IMR-90 (cell line): ENCODE measurements around the gene DCST2. TPM values are rescaled to one million over a fixed set of nuclear protein-coding genes. Genes with fewer than 3 reads are reported as not detected.

ENCODE experiments used
- ATAC-seq: fragments of 200-7000 bp; cut with Tn5 transposase; 2 replicates; pipeline ENCODE4 v1.9.1; 2020; ENCODE audit warnings: low read depth, mild to moderate bottlenecking, moderate library complexity
- Bru-seq: library from RNA; stranded (reverse); fragments of 400-500 nt; gene quantifications from one replicate; lab custom pipeline; 2021; lab: Mats Ljungman, UMichigan
- BruChase-seq, 2 experiments: library from RNA; stranded (reverse); fragments of 400-500 nt; gene quantifications; one replicate each; lab custom pipeline; 2021; lab: Mats Ljungman, UMichigan
- BruUV-seq: library from RNA; stranded (reverse); fragments of 400-500 nt; replicated peaks from 2 replicates; lab custom pipeline; 2021; lab: Mats Ljungman, UMichigan
- CTCF ChIA-PET: fragments of 300-600 bp; formaldehyde crosslinking; extraction: SDS; loops from one replicate; lab custom pipeline; 2021; ENCODE audit warnings: antibody characterized with exemption; lab: Yijun Ruan, JAX
- POLR2A ChIA-PET: fragments of 300-600 bp; sonication (Branson Sonifier 250); formaldehyde crosslinking; loops from one replicate; lab custom pipeline; 2022; ENCODE audit warnings: antibody characterized with exemption; ENCODE audit not compliant: unreplicated experiment; lab: Charles Lee
- DNase-seq: peaks from one replicate; pipeline ENCODE4 v3.0.0; 2013
- H2AFZ ChIP-seq: replicated peaks from 2 replicates; pipeline ENCODE3; 2013; ENCODE audit warnings: low read length, mild to moderate bottlenecking; ENCODE audit not compliant: poor library complexity
- H2AK5ac ChIP-seq: 2 replicates; pipeline ENCODE4 v1.6.1; 2013; ENCODE audit warnings: low read depth, low read length, inconsistent platforms
- H2AK9ac ChIP-seq: replicated peaks from 2 replicates; pipeline ENCODE3; 2013; ENCODE audit warnings: mild to moderate bottlenecking, low read depth, low read length, moderate library complexity; ENCODE audit not compliant: poor library complexity
- H2BK120ac ChIP-seq: 2 replicates; pipeline ENCODE4 v1.6.1; 2013; ENCODE audit warnings: low read depth, low read length, inconsistent platforms
- H2BK15ac ChIP-seq: 3 replicates; pipeline ENCODE4 v1.6.1; 2013; ENCODE audit warnings: low read depth, low read length, inconsistent platforms
- H2BK20ac ChIP-seq: 2 replicates; pipeline ENCODE4 v1.6.1; 2013; ENCODE audit warnings: low read depth, mild to moderate bottlenecking, inconsistent platforms, low read length, moderate library complexity
- H2BK5ac ChIP-seq: 2 replicates; pipeline ENCODE4 v1.6.1; 2013; ENCODE audit warnings: mild to moderate bottlenecking, low read depth, low read length, inconsistent platforms; ENCODE audit not compliant: poor library complexity, severe bottlenecking
- H3K14ac ChIP-seq: replicated peaks from 2 replicates; pipeline ENCODE4 v1.6.1; 2013; ENCODE audit warnings: low read depth, low read length, inconsistent platforms
- H3K18ac ChIP-seq: 2 replicates; pipeline ENCODE4 v1.6.1; 2013; ENCODE audit warnings: low read depth, low read length, control low read depth
- H3K23ac ChIP-seq: 2 replicates; pipeline ENCODE4 v1.6.1; 2013; ENCODE audit warnings: low read depth, low read length, inconsistent platforms
- H3K27ac ChIP-seq: 2 replicates; pipeline ENCODE4 v1.5.1; 2013; ENCODE audit warnings: mild to moderate bottlenecking, control low read depth, low read length; ENCODE audit not compliant: insufficient read depth
- H3K27me3 ChIP-seq: 2 replicates; pipeline ENCODE4 v1.6.1; 2013; ENCODE audit warnings: low read length; ENCODE audit not compliant: control insufficient read depth, insufficient read depth
- H3K36me3 ChIP-seq: 2 replicates; pipeline ENCODE4 v1.6.1; 2013; ENCODE audit warnings: low read length, mixed read lengths; ENCODE audit not compliant: control insufficient read depth, insufficient read depth
- H3K4ac ChIP-seq: 2 replicates; pipeline ENCODE4 v1.6.1; 2013; ENCODE audit warnings: low read depth, low read length, inconsistent platforms
- H3K4me1 ChIP-seq: 2 replicates; pipeline ENCODE4 v1.6.1; 2013; ENCODE audit warnings: low read length, mixed read lengths; ENCODE audit not compliant: control insufficient read depth, insufficient read depth
- H3K4me2 ChIP-seq: 2 replicates; pipeline ENCODE4 v1.6.1; 2013; ENCODE audit warnings: low read depth, mild to moderate bottlenecking, control low read depth, low read length, moderate library complexity
- H3K4me3 ChIP-seq: 2 replicates; pipeline ENCODE4 v1.5.1; 2013; ENCODE audit warnings: low read depth, mild to moderate bottlenecking, control low read depth, low read length, moderate library complexity; ENCODE audit not compliant: insufficient read depth
- H3K56ac ChIP-seq: 2 replicates; pipeline ENCODE4 v1.6.1; 2013; ENCODE audit warnings: low read length, inconsistent platforms; ENCODE audit not compliant: insufficient read depth; ENCODE audit errors: extremely low read depth
- H3K79me1 ChIP-seq, 2 experiments: 2 replicates each; pipeline ENCODE4 v1.6.1; 2013; ENCODE audit warnings: low read length in 2 of 2, inconsistent platforms in 1 of 2, low read depth in 1 of 2
- H3K9ac ChIP-seq: 2 replicates; pipeline ENCODE4 v1.6.1; 2013; ENCODE audit warnings: low read depth, low read length, control low read depth
- H3K9me1 ChIP-seq: 2 replicates; pipeline ENCODE4 v1.6.1; 2013; ENCODE audit warnings: low read length, inconsistent platforms; ENCODE audit not compliant: insufficient read depth
- H3K9me3 ChIP-seq: 2 replicates; pipeline ENCODE4 v1.6.1; 2013; ENCODE audit warnings: low read length; ENCODE audit not compliant: control insufficient read depth, insufficient read depth
- H4K20me1 ChIP-seq: 2 replicates; pipeline ENCODE4 v1.6.1; 2013; ENCODE audit warnings: low read length, inconsistent platforms; ENCODE audit not compliant: insufficient read depth
- H4K5ac ChIP-seq: 2 replicates; pipeline ENCODE4 v1.6.1; 2013; ENCODE audit warnings: mild to moderate bottlenecking, low read depth, low read length, control low read depth
- H4K8ac ChIP-seq, 2 experiments: 2 replicates each; pipeline ENCODE4 v1.6.1; 2013; ENCODE audit warnings: low read depth in 2 of 2, low read length in 2 of 2, control low read depth in 1 of 2, inconsistent platforms in 1 of 2
- H4K91ac ChIP-seq: 2 replicates; pipeline ENCODE4 v1.6.1; 2013; ENCODE audit warnings: low read depth, low read length, inconsistent platforms; ENCODE audit not compliant: insufficient read depth
- USF2 ChIP-seq: fragments of 150-350 bp; IDR thresholded peaks from 2 replicates; pipeline ENCODE4 v1.6.1; 2017; ENCODE audit warnings: mild to moderate bottlenecking, antibody characterized with exemption, low read length, low read depth
- WGBS, 2 experiments: methylation state at CpG; one replicate each; pipeline versions ENCODE4 v1.1.5 to v1.1.7; 2013; ENCODE audit warnings: missing lambda C conversion rate in 2 of 2; ENCODE audit not compliant: insufficient read length in 1 of 2; ENCODE audit errors: extremely low coverage in 2 of 2; 5-methylcytosine and 5-hydroxymethylcytosine counted together
- dilution Hi-C: fragments of 300-500 bp; cut with HindIII; formaldehyde crosslinking; loops from one replicate; pipeline ENCODE4 v1.14.3; 2018; ENCODE audit warnings: low sequenced_read_pairs; ENCODE audit not compliant: unreplicated experiment
- in situ Hi-C: fragments of 300-500 bp; cut with MboI; formaldehyde crosslinking; loops from 3 replicates; pipeline ENCODE4 v1.14.3; 2019; ENCODE audit warnings: low sequenced_read_pairs, inconsistent platforms, mixed read lengths
- intact Hi-C: fragments of 100-400 bp; cut with micrococcal nuclease; formaldehyde crosslinking; loops from 2 replicates; pipeline ENCODE4 v1.10.0; 2022
- long read RNA-seq: library from polyadenylated mRNA; unstranded; transcript quantifications from one replicate; pipeline ENCODE4 v2.0.0, GENCODE V29; 2021; ENCODE audit not compliant: unreplicated experiment
- polyA plus RNA-seq, 3 experiments: library from polyadenylated mRNA; depleted of rRNA; stranded (reverse); fragments of >200 nt; gene quantifications; 2 replicates each; pipeline ENCODE4 v1.2.3, GENCODE V29; 2012; ENCODE audit warnings: low replicate concordance in 1 of 3
- total RNA-seq: library from RNA; depleted of rRNA; stranded (reverse); fragments of >200 nt; gene quantifications from 2 replicates; pipeline ENCODE4 v1.2.3, GENCODE V29; 2012; rRNA removed

DCST2 gene
- total RNA-seq (not detected in 2 replicates), polyA plus RNA-seq (2012; rRNA removed) (0.14 and 0.30 TPM in 2 replicates), Bru-seq, nascent RNA (percentile 17 among the genes with signal in this experiment), BruChase-seq, experiment 1, labeled RNA remaining after a 6-hour chase (percentile 30 among the genes with signal in this experiment), BruChase-seq, experiment 2, labeled RNA remaining after a 2-hour chase (percentile 21 among the genes with signal in this experiment)
- polyA plus RNA-seq (2012; cell fraction: cytosol; rRNA removed) = 0.04 and 0.19 TPM in 2 replicates
- polyA plus RNA-seq (2012; cell fraction: nucleus; rRNA removed; ENCODE audit: low replicate concordance) = 2.9 TPM in 2 replicates
- long read RNA-seq, partial matches to known transcripts = 1 of 1 reads
- long read RNA-seq, other reads (novel, unspliced or antisense) = 0 of 1 reads

- H4K5ac ChIP-seq = no peak within 1 kb of the TSS
These were observed at the start of gene DCST2, which contains the start of gene DCST1 for GRCh38 chr1:155033524-155033923. DCST2 (minus strand) TSS chr1:155033781; CDS start chr1:155033701, 80 bp downstream. DCST1 (plus strand) TSS chr1:155033824; CDS start chr1:155034037, 213 bp downstream.

More at GRCh38 chr1:155033524-155033923, at the start of gene DCST2, which contains the start of gene DCST1:
- Histone ChIP-seq H3K36me3 (no peaks in the 10 kb centered on the region), H3K4ac (no peak within 1 kb of the TSS), H3K23ac (no peak within 1 kb of the TSS; the same call in 1 of the 2 replicates), H3K4me3 (no peak within 1 kb of the TSS), H3K18ac (no peak within 1 kb of the TSS), H3K9me1 (peaks cover 5% of the 10 kb centered on the region; the same call in 1 of the 2 replicates), H3K9me3 (no peaks in the 10 kb centered on the region), H3K4me2 (no peak within 1 kb of the TSS), H2BK15ac (no peak within 1 kb of the TSS), H2BK20ac (no peak within 1 kb of the TSS), H3K56ac (no peak within 1 kb of the TSS), H4K91ac (no peak within 1 kb of the TSS), H3K14ac (no peak within 1 kb of the TSS), H4K20me1 (no peaks in the 10 kb centered on the region; the same call in 1 of the 2 replicates), H3K79me1 (no peaks in the 10 kb centered on the region), H2BK120ac (no peak within 1 kb of the TSS), H3K27ac (no peak within 1 kb of the TSS), H2AK9ac (peak within 1 kb of the TSS; percentile 55), H2AFZ (no peak within 1 kb of the TSS), H2AK5ac (no peak within 1 kb of the TSS), H3K4me1 (peaks cover 1% of the 10 kb centered on the region; the same call in 1 of the 2 replicates), H2BK5ac (no peak within 1 kb of the TSS), H4K8ac (no peak within 1 kb of the TSS), H3K27me3 (peaks cover 45% of the 10 kb centered on the region), H3K9ac (no peak within 1 kb of the TSS)
- ChIA-PET CTCF (no interaction called here), POLR2A (no interaction called here)
- DNase-seq = no peak
- no peak for ATAC-seq
- in situ Hi-C loops (no loop called here), dilution Hi-C loops (no loop called here), intact Hi-C loops (no loop called here)
- no TSS peak for BruUV-seq
- no peak for TF ChIP-seq USF2
- WGBS, 2 experiments = 73% methylated on average over 3 of the region's 9 CpGs; no CpG with 5 or more reads in 1 of the 2 experiments
